Stimulated activated CD8-positive, alpha-beta memory T cell treated with anti-CD3 and anti-CD28 coated beads, Interleukin-15, amount 100 ng/mL, for 24 hours (primary cell): ENCODE data around the gene SLC35B4.

Experiments
- DNase-seq: peaks from one replicate; pipeline ENCODE4 v3.0.0-alpha.2; 2020; ENCODE audit warnings: low read depth

The SLC35B4 gene

GRCh38 chr7:134290286-134290685 lies 26.4 kb downstream of the SLC35B4 start:
- no peak for DNase-seq

- DNase-seq = no peak
Observed at GRCh38 chr7:134289841-134290240, 26.9 kb downstream of the SLC35B4 start.

GRCh38 chr7:134289423-134289822 lies 27.3 kb downstream of the SLC35B4 start:
- DNase-seq = no peak

- DNase-seq = no peak
Observed at GRCh38 chr7:134287916-134288659, 28.6 kb downstream of the SLC35B4 start.

GRCh38 chr7:134284952-134285351 lies 31.8 kb downstream of the SLC35B4 start:
- DNase-seq = no peak

GRCh38 chr7:134284011-134284410 lies 32.7 kb downstream of the SLC35B4 start:
- no peak for DNase-seq

- no peak for DNase-seq
Observed at GRCh38 chr7:134280508-134280907, 36.2 kb downstream of the SLC35B4 start.

- DNase-seq = no peak
Observed at GRCh38 chr7:134279898-134280297, 36.8 kb downstream of the SLC35B4 start.

- DNase-seq = no peak
Observed at GRCh38 chr7:134279336-134279735, 37.4 kb downstream of the SLC35B4 start.

GRCh38 chr7:134278502-134279153 lies 38.1 kb downstream of the SLC35B4 start:
- DNase-seq = no peak

- DNase-seq = no peak
Observed at GRCh38 chr7:134276951-134277350, 39.8 kb downstream of the SLC35B4 start.

- DNase-seq = no peak
Observed at GRCh38 chr7:134262322-134262721, 54.4 kb downstream of the SLC35B4 start.

GRCh38 chr7:134255814-134256213 lies 60.9 kb downstream of the SLC35B4 start:
- DNase-seq = no peak

GRCh38 chr7:134254311-134254710 lies 62.4 kb downstream of the SLC35B4 start:
- DNase-seq = no peak

- DNase-seq = no peak
Observed at GRCh38 chr7:134248196-134248595, 68.5 kb downstream of the SLC35B4 start.

- DNase-seq = no peak
Observed at GRCh38 chr7:134246761-134247160, 70.0 kb downstream of the SLC35B4 start.

GRCh38 chr7:134246347-134246746 lies 70.4 kb downstream of the SLC35B4 start:
- no peak for DNase-seq

GRCh38 chr7:134245253-134245652 lies 71.5 kb downstream of the SLC35B4 start:
- DNase-seq = no peak
